Left colon (tissue), 2 donors: ENCODE results near the gene MELTF. TPM values are rescaled to one million over a fixed set of nuclear protein-coding genes. Genes with fewer than 3 reads are reported as not detected.

ENCODE experiments used
- ATAC-seq: fragments of 200-7000 bp; cut with Tn5 transposase; one replicate; pipeline ENCODE4 v1.9.1; 2020; ENCODE audit warnings: mild to moderate bottlenecking, moderate library complexity
- DNase-seq, 2 donors: peaks; one replicate each; pipeline ENCODE4 v3.0.0-alpha.2; 2020
- intact Hi-C, 2 donors: fragments of 100-400 bp; cut with DNase I in 1 of 2; cut with micrococcal nuclease in 1 of 2; formaldehyde crosslinking; loops; one replicate each; pipeline versions ENCODE4 v1.11.2 to v1.14.0; 2022; cut with DNase I, micrococcal nuclease
- total RNA-seq, 2 donors: library from RNA; stranded (reverse); fragmentation: NEBNext Ultra II Directional; extraction: Animal tissue kit (Norgen Biotek cat#: 25700); gene quantifications; one replicate each; pipeline ENCODE4 v1.2.1, GENCODE V29; 2021
- donor health status: DM: no; HTN: no; CAD: no.
- donor health status: DM: yes; HTN: yes; CAD: no.

MELTF gene
- total RNA-seq, 2 donors from 2014 or later: 14.4 to 32.1 TPM

GRCh38 chr3:196963631-196963953, 66.0 kb downstream of the MELTF start:
- ATAC-seq: peak; percentile 10
- intact Hi-C loops: no loop called here
- no peak for DNase-seq

DNA sequence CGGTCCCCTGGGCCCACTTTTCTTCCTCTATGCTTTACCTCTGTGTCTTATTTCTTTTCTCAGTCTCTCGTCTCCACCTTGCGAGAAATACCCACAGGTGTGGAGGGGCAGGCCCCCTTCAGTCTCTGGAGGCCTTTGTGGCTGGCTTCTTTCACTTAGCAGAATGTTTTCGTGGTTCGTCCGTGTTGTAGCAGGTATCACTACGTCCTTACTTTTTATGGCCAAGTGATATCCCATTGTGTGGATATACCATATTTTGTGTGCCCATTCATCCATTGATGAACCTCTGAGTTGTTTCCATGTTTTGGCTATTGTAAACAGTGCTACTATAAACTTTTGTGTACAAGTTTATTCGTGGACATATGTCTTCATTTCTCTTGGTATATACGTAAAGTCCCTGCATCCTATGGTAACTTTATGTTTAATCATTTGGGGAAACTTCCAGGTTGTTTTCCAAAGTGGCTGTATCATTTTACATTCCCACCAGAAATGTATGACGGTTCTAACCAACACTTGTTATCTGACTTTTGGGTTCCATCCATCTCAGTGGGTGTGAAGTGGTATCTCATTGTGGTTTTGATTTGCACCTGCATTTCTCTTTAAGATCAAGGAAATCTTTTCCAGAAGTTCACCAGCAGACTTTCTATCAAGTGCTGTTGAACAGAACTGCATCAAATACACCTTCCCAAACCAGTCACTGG, 66.5 kb downstream of the MELTF start:
- ATAC-seq: peak; percentile 11
- no peak for DNase-seq
- intact Hi-C loops: no loop called here

DNA sequence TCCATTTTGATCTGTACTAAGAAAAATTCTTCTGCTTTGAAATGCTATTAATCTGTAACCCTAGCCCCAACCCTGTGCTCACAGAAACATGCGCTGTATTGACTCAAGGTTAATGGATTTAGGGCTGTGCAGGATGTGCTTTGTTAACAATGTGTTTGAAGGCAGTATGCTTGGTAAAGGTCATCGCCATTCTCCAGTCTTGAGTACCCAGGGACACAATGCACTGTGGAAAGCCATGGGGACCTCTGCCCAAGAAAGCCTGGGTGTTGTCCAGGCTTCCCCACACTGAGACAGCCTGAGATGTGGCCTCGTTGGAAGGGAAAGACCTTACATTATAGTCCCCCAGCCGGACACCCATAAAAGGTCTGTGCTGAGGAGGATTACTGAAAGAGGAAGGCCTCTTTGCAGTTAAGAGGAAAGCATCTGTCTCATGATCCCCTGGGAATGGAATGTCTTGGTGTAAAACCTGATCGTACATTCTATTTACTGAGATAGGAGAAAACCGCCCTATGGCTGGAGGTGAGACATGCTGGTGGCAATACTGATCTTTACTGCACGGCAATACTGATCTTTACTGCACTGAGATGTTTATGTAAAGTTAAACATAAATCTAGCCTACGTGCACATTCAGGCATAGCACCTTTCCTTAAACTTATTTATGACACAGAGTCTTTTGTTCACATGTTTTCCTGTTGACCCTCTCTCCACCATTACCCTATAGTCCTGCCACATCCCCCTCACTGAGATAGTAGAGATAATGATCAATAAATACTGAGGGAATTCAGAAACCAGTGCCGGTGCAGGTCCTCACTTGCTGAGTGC, 67.3 kb downstream of the MELTF start:
- intact Hi-C loops: no loop called here
- ATAC-seq (peak; percentile 81), DNase-seq (peak in 1 of 2 donors; percentile 64)

GRCh38 chr3:196954832-196955231, 74.8 kb downstream of the MELTF start:
- intact Hi-C loops: no loop called here
- DNase-seq: no peak
- ATAC-seq: no peak

Other genes with a start within 250 kb of the MELTF start
- gene SENP5, start 161.9 kb downstream of the MELTF start, total RNA-seq: 10 to 100 TPM; 26.9 to 31.7 TPM
- 10 to 100 TPM; 54.3 to 55.4 TPM for gene NCBP2, start 87.3 kb downstream of the MELTF start, total RNA-seq
- gene PIGZ, start 61.0 kb downstream of the MELTF start, total RNA-seq: 100 to 1,000 TPM in 1 of 2 donors, 10 to 100 TPM in 1; 92.6 to 129 TPM